ENCODE data around the gene LRP11. TPM values are rescaled to one million over a fixed set of nuclear protein-coding genes. Genes with fewer than 3 reads are reported as not detected.

The LRP11 gene
- total and polyA plus RNA-seq, 2 of the 13 experiments (the other 11 are each of a cell fraction or from before 2014, with no cell fraction given) = 32.4 to 48.9 TPM

DNA sequence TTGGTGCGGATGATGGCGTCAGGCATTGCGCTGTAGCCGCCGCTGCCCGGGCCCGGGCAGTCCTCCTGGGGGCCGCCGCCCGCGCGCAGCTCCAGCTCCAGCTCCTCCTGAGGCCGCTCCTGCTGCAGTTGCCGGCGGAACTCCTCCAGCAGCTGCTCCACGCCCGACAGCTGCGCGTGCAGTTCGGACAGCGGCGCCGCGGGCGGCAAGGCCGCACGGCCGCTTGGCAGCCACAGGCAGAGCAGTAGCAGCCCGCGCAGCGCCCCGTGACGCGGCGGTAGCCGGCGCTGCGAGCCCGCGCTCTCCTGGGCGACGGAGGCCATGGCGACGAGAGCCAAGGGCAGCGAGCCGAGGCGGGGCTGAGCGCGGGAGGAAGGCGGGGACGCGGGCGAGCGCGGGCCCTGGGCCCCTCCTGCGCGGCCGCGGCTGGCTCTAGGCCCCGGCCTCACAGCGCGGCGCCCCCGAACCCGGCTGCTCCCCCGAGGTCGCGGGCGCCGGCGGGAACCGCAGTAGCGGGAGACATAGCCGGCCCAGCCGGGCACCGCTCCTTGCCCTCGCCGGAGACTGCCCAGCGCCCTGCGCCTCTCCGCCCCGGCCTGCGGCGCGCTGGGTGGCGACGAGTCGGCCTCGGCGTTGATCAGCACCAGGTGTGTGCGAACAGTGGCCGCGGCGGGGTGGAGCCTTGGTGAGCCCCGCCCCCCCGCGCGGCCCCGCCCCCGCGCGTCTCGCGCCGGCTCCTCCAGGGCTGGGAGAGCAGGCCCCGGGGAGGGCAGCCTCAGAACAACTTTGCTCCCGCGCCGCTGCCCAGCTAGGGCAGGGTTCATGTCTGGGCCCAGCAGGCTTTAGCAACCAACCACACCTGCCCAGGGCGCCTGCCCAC is at the start of gene LRP11 (continued):
- TF ChIP-seq THAP11 (CRISPR knock-in tag; IDR thresholded peaks at IDR 0.05) (peak; percentile 65), NONO (IDR thresholded peaks at IDR 0.05) (no peak), NONO (CRISPR knock-in tag; conservative IDR thresholded peaks at IDR 0.05) (peak; percentile 87), ZNF253 (CRISPR knock-in tag; IDR thresholded peaks at IDR 0.05; ENCODE audit: borderline replicate concordance) (no peak), NR1H2 (CRISPR knock-in tag; IDR thresholded peaks at IDR 0.05; ENCODE audit: borderline replicate concordance, low read depth) (no peak; the same call in 1 of the 2 replicates), FOXO1 (CRISPR knock-in tag; IDR thresholded peaks at IDR 0.05) (no peak; the same call in 1 of the 2 replicates), RFX5 (IDR thresholded peaks at IDR 0.05; ENCODE audit: low read depth, low read length) (no peak; the same call in 1 of the 2 replicates), CC2D1A (CRISPR knock-in tag; IDR thresholded peaks at IDR 0.05) (no peak), RARA (CRISPR knock-in tag; IDR thresholded peaks at IDR 0.05) (peak; percentile 48; the same call in 1 of the 2 replicates), ZNF644 (CRISPR knock-in tag; IDR thresholded peaks at IDR 0.05; ENCODE audit: low read depth) (no peak), RAD51 (IDR thresholded peaks at IDR 0.05; ENCODE audit: borderline replicate concordance) (no peak), HOXD1 (CRISPR knock-in tag; IDR thresholded peaks at IDR 0.05) (peak; percentile 42; the same call in 1 of the 2 replicates), DR1 (CRISPR knock-in tag; IDR thresholded peaks at IDR 0.05) (no peak), ZNF563 (CRISPR knock-in tag; IDR thresholded peaks at IDR 0.05) (peak; percentile 96)
- TF ChIP-seq, protein P1, sequence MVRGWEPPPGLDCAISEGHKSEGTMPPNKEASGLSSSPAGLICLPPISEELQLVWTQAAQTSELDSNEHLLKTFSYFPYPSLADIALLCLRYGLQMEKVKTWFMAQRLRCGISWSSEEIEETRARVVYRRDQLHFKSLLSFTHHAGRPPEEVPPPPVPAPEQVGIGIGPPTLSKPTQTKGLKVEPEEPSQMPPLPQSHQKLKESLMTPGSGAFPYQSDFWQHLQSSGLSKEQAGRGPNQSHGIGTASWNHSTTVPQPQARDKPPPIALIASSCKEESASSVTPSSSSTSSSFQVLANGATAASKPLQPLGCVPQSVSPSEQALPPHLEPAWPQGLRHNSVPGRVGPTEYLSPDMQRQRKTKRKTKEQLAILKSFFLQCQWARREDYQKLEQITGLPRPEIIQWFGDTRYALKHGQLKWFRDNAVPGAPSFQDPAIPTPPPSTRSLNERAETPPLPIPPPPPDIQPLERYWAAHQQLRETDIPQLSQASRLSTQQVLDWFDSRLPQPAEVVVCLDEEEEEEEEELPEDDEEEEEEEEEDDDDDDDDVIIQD (CRISPR knock-in tag; IDR thresholded peaks at IDR 0.05; ENCODE audit: low read depth) = no peak; the same call in 1 of the 2 replicates
- TF ChIP-seq, protein P2, sequence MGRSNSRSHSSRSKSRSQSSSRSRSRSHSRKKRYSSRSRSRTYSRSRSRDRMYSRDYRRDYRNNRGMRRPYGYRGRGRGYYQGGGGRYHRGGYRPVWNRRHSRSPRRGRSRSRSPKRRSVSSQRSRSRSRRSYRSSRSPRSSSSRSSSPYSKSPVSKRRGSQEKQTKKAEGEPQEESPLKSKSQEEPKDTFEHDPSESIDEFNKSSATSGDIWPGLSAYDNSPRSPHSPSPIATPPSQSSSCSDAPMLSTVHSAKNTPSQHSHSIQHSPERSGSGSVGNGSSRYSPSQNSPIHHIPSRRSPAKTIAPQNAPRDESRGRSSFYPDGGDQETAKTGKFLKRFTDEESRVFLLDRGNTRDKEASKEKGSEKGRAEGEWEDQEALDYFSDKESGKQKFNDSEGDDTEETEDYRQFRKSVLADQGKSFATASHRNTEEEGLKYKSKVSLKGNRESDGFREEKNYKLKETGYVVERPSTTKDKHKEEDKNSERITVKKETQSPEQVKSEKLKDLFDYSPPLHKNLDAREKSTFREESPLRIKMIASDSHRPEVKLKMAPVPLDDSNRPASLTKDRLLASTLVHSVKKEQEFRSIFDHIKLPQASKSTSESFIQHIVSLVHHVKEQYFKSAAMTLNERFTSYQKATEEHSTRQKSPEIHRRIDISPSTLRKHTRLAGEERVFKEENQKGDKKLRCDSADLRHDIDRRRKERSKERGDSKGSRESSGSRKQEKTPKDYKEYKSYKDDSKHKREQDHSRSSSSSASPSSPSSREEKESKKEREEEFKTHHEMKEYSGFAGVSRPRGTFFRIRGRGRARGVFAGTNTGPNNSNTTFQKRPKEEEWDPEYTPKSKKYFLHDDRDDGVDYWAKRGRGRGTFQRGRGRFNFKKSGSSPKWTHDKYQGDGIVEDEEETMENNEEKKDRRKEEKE (IDR thresholded peaks at IDR 0.05) = no peak
- TF ChIP-seq, protein P3, sequence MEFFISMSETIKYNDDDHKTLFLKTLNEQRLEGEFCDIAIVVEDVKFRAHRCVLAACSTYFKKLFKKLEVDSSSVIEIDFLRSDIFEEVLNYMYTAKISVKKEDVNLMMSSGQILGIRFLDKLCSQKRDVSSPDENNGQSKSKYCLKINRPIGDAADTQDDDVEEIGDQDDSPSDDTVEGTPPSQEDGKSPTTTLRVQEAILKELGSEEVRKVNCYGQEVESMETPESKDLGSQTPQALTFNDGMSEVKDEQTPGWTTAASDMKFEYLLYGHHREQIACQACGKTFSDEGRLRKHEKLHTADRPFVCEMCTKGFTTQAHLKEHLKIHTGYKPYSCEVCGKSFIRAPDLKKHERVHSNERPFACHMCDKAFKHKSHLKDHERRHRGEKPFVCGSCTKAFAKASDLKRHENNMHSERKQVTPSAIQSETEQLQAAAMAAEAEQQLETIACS (CRISPR knock-in tag; IDR thresholded peaks at IDR 0.05) = peak; percentile 70
- TF ChIP-seq, protein P4, sequence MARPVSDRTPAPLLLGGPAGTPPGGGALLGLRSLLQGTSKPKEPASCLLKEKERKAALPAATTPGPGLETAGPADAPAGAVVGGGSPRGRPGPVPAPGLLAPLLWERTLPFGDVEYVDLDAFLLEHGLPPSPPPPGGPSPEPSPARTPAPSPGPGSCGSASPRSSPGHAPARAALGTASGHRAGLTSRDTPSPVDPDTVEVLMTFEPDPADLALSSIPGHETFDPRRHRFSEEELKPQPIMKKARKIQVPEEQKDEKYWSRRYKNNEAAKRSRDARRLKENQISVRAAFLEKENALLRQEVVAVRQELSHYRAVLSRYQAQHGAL (CRISPR knock-in tag; IDR thresholded peaks at IDR 0.05; ENCODE audit: not compliant biosample characterization) = peak; percentile 83
- TF ChIP-seq, protein P5, sequence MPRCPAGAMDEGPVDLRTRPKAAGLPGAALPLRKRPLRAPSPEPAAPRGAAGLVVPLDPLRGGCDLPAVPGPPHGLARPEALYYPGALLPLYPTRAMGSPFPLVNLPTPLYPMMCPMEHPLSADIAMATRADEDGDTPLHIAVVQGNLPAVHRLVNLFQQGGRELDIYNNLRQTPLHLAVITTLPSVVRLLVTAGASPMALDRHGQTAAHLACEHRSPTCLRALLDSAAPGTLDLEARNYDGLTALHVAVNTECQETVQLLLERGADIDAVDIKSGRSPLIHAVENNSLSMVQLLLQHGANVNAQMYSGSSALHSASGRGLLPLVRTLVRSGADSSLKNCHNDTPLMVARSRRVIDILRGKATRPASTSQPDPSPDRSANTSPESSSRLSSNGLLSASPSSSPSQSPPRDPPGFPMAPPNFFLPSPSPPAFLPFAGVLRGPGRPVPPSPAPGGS (CRISPR knock-in tag; IDR thresholded peaks at IDR 0.05) = peak; percentile 92; the same call in 1 of the 2 replicates
